OCI-M2 (cell line): ENCODE results near the gene SGTA.

Source experiments
- DNase-seq: peaks from one replicate; lab custom pipeline; 2025; ENCODE audit not compliant: unreplicated experiment; lab: John Stamatoyannopoulos, UW

The SGTA gene

GRCh38 chr19:2728783-2729387 is 54.2 kb downstream of the SGTA start:
- DNase-seq, result no peak

GRCh38 chr19:2727640-2727944 is 55.5 kb downstream of the SGTA start:
- no peak for DNase-seq

- DNase-seq, result no peak
These were observed 56.0 kb downstream of the SGTA start for GRCh38 chr19:2726904-2727639.

DNA sequence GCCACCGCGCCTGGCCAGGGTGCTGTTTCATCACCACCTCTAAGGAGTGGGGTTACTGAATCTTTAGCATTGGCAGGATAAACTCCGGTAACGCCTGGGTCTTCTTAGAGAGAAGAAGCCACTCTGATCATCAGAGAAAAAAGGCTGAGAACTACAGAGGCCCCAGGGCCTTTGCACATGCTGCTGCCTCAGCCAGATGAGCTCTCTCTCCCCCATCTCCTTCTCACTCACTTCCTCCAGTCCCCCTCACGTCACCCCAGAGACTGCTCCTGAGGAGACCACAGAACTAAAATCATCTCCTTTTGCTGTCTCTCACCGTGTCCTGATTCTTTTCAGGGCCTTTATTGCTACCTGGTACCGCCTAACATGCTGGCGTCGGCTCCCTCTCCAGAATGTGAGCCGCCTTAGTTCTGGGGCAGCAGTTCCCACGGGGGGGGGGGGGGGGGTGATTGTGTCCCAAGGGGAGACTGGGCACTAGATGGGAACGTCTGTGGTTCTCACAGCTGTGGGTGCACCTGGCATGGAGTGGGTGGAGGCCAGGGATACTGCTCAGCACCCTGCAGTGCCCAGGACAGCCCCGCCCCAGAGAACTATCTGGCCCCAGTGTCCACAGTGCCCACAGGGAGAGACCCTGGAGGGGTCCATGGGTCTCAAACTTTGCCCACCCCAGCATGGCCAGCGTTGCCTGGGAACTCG is 56.8 kb downstream of the SGTA start:
- no peak for DNase-seq

- no peak for DNase-seq
These were observed 58.9 kb downstream of the SGTA start for GRCh38 chr19:2724148-2724557.

DNA sequence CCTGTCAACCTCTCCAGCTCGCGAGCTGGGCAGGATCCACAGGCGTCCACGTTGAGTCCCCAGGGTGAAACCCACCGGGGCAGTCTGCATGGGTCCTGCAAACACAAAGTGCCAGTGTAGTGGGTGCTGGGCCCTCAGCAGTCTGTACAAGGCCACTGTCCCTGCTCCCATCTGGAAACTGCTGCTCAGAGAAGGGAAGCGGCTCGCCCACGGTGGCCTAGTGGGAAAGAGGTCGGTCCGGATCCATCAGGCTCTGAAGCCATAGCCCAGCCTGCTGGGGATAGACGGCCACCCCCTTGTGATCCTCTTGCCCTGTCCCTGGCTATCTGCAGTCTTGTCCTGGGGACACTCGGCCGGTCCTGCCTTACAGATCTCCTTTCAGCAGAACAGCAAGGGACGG is 59.3 kb downstream of the SGTA start:
- no peak for DNase-seq

DNA sequence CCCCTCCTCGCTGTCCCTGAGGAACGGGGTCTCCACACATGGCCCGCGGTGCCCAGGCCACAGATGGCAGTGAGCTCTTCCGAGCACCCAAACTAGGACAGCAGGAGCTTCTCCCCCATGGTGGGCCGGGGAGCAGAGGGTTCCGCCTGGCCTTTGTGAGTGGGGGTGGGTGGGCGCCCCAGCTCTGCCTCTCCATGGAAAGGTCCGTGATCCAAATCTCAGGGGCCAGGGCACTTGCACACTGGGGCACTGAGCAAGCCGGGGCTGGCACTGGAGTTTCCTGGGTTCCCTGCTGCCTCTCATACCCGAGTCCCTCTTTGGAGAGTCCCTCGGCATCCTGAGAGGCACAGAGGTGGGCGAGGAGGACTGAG is 59.7 kb downstream of the SGTA start:
- no peak for DNase-seq

- DNase-seq, result no peak
These were observed 60.3 kb downstream of the SGTA start for GRCh38 chr19:2722541-2723344.

DNA sequence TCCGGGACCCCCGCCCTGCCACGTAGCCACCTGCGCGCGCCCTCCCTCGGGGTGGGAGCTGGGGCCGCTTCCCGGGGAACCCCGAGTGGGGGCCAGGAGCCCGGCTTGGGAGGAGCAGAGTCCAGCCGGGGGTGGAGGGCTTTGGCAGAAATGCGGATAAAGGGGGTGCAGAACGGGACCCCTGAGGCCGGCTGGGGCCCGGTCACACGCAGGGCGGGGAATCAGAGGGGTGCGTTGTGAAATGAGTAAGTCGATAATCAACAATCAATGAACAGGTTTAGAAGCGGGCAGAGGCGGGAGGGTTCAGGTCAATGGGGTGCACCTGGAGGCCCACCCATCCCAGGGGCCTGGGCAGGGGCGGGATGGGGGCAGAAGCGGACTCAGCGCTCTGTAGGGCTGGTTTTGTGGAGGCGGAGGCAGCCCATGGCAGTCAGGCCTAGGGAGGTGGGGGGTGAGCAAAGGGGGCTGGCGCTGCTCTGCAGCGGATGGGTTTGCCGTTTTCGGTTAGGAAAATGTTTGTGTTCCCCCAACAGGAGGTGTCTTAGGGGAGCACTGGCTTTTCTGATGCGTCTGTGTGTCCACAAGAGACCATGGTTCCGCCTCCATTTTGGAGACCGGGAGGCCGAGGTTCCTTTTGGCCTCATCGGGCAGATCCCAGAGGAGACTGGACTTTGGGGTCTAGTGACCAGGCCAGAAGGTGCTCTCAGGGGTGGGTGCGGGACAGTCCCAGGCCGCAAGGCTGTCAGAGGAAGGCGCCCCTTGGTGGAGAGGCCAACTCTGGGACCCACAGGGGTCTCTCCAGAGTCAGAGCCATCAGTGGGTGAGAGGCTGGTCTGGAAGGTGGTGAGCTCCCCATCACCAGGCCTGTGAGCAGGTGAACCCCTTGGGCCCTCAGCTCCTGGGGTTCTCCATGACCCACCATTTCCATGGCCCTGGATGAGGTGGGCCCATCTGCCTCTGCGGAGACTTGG is 61.2 kb downstream of the SGTA start:
- no peak for DNase-seq

GRCh38 chr19:2720777-2721569 is 62.1 kb downstream of the SGTA start, which contains the start of gene DIRAS1:
Gene DIRAS1, minus strand, starts transcription at chr19:2721372. Its CDS starts 3,566 bp downstream, at chr19:2717806.
- no peak for DNase-seq

DNA sequence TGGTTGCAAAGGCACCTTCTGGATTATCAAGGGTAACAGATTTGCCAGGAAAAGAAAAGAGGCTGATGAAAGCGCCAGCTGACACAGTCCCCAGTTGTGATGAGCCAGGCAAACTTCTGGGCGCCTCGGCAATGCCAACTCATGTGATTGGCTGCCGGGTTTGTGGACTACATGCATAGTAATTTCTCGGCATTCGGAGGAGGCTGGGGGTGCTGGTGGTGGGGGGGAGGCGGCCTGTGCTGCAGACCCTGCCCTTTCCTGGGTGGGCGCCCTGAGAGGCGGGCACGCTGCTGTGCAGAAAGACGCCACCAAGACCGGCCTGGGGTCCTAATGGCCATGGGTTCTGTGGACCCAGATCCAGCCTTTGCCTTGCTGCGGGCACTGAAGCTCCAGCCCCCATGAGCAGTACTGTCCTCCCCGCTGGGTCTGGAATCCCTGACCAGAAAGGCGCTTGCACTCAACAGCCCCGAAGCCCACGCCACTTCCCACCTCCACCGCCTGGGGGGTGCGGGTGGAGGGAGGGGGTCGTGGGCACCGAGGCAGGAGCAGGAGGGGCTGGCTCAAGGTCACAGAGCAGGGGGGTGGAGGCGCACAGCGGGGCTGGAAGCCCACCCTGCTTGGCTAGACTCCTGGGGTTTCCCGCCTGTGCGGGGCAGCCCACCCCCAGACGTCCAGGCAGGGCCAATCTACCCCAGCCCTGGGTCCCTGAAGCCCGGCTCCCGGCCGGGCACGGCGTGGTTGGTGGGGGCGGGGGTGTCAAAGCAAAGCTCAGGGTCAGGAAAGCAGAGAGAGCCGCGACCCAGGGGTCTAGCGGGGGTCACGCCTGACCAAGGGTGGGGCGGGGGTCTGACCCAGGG is 62.9 kb downstream of the SGTA start:
- no peak for DNase-seq

GRCh38 chr19:2719232-2719735 is 63.8 kb downstream of the SGTA start:
- DNase-seq, result no peak

DNA sequence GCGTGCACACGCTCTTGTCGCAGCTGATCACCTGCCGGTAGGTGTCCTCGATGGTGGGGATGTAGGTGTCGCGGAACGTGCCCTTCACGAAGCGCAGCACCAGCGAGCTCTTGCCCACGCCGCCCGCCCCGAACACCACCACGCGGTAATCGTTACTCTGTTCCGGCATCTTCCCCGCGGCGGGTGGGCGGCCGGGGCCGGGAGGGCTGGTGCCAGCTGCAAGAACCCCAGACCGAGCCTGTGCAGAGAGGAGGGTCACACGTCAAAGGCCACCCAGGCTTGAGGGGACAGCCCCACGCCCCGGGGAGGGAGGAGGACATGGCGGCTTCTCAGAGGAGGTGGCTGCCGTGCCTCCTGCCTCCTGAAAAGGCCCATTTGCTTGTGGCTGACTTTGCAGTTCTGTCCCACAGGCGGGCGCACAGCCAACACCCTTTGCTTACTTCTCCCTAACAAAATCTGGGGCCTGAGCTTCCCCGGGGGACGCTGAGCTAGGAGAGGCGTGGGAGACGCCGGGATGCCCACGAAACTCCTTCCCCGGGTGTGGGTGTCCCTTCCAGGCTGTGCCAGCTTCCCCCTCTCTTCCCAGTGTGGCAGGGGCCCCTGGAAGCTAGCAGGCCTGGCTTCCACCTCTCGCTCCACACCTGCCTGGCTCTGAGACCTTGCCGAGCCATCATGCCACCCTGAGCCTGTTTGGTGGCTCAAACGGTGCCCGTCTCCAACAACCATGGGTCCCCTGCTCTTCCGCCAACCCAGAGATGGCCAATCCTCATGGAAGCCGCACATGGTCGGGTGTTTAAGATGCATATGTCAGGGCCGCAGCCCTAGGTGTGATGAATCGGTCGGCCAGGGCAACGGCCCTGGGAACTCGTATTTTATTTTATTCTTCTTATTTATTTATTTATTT is 65.2 kb downstream of the SGTA start:
- no peak for DNase-seq

- DNase-seq, result no peak
These were observed 66.1 kb downstream of the SGTA start for GRCh38 chr19:2716722-2717637.

- DNase-seq, result no peak
These were observed 66.8 kb downstream of the SGTA start for GRCh38 chr19:2716275-2716650.

- DNase-seq, result no peak
These were observed 67.4 kb downstream of the SGTA start for GRCh38 chr19:2715470-2716274.
